ENCODE data around the gene POM121L2. TPM values are rescaled to one million over a fixed set of nuclear protein-coding genes. Genes with fewer than 3 reads are reported as not detected.
A peak's percentile ranks its signal among the peaks of the same experiment; 100 is the strongest.

Gene POM121L2
- total RNA-seq: not detected

- Histone ChIP-seq H3K4me1 (ENCODE audit: insufficient read depth, low read length) (peaks cover 13% of the 10 kb centered on the region), H3K9me3 (ENCODE audit: low read depth, low read length) (no peaks in the 10 kb centered on the region), H3K4me3 (ENCODE audit: low read length) (peak within 1 kb of the TSS; percentile 37), H3K27me3 (ENCODE audit: insufficient read depth, low read length) (peaks cover 92% of the 10 kb centered on the region)
Measured at GRCh38 chr6:27312146-27312949, at the start of gene POM121L2. POM121L2 (minus strand) TSS chr6:27312273; CDS start chr6:27312170, 103 bp downstream.

- Histone ChIP-seq H3K27me3 (ENCODE audit: insufficient read depth, low read length) (no peaks in the 10 kb centered on the region), H3K4me1 (ENCODE audit: insufficient read depth, low read length) (no peaks in the 10 kb centered on the region), H3K4me3 (ENCODE audit: low read length) (no peak overlapping the region), H3K9me3 (ENCODE audit: low read depth, low read length) (peaks cover 55% of the 10 kb centered on the region)
Measured at GRCh38 chr6:27359231-27359630, 47.2 kb upstream of the POM121L2 start.

- H3K27me3 ChIP-seq (ENCODE audit: insufficient read depth, low read length): no peaks in the 10 kb centered on the region
- H3K9me3 ChIP-seq (ENCODE audit: low read depth, low read length): peaks cover 59% of the 10 kb centered on the region
- H3K4me1 ChIP-seq (ENCODE audit: insufficient read depth, low read length): no peaks in the 10 kb centered on the region
- H3K4me3 ChIP-seq (ENCODE audit: low read length): no peak overlapping the region
Measured at GRCh38 chr6:27358786-27359185, 46.7 kb upstream of the POM121L2 start.

- H3K9me3 ChIP-seq (ENCODE audit: low read depth, low read length): peaks cover 42% of the 10 kb centered on the region
- no peaks in the 10 kb centered on the region for H3K4me1 ChIP-seq (ENCODE audit: insufficient read depth, low read length)
Measured at GRCh38 chr6:27352850-27353249, 40.8 kb upstream of the POM121L2 start.

GRCh38 chr6:27334141-27334540 lies 22.1 kb upstream of the POM121L2 start:
- Histone ChIP-seq H3K4me3 (ENCODE audit: low read length) (no peak overlapping the region), H3K9me3 (ENCODE audit: low read depth, low read length) (no peaks in the 10 kb centered on the region), H3K4me1 (ENCODE audit: insufficient read depth, low read length) (no peaks in the 10 kb centered on the region), H3K27me3 (ENCODE audit: insufficient read depth, low read length) (peaks cover 51% of the 10 kb centered on the region)

More at GRCh38 chr6:27352850-27353249, 40.8 kb upstream of the POM121L2 start:
- peaks cover 7% of the 10 kb centered on the region for H3K27me3 ChIP-seq (ENCODE audit: insufficient read depth, low read length)
- no peak overlapping the region for H3K4me3 ChIP-seq (ENCODE audit: low read length)

- H3K4me3 ChIP-seq (ENCODE audit: low read length): no peak overlapping the region
- no peaks in the 10 kb centered on the region for H3K9me3 ChIP-seq (ENCODE audit: low read depth, low read length)
- peaks cover 54% of the 10 kb centered on the region for H3K27me3 ChIP-seq (ENCODE audit: insufficient read depth, low read length)
- H3K4me1 ChIP-seq (ENCODE audit: insufficient read depth, low read length): no peaks in the 10 kb centered on the region
Measured at GRCh38 chr6:27333642-27334040, 21.6 kb upstream of the POM121L2 start.

GRCh38 chr6:27332692-27333641 lies 20.9 kb upstream of the POM121L2 start:
- H3K27me3 ChIP-seq (ENCODE audit: insufficient read depth, low read length): peaks cover 57% of the 10 kb centered on the region
- no peaks in the 10 kb centered on the region for H3K9me3 ChIP-seq (ENCODE audit: low read depth, low read length)
- H3K4me3 ChIP-seq (ENCODE audit: low read length): peak overlapping the region; percentile 11
- no peaks in the 10 kb centered on the region for H3K4me1 ChIP-seq (ENCODE audit: insufficient read depth, low read length)

- Histone ChIP-seq H3K4me1 (ENCODE audit: insufficient read depth, low read length) (no peaks in the 10 kb centered on the region), H3K9me3 (ENCODE audit: low read depth, low read length) (no peaks in the 10 kb centered on the region), H3K27me3 (ENCODE audit: insufficient read depth, low read length) (peaks cover 55% of the 10 kb centered on the region), H3K4me3 (ENCODE audit: low read length) (no peak overlapping the region)
Measured at GRCh38 chr6:27327023-27327738, 15.1 kb upstream of the POM121L2 start.

- Histone ChIP-seq H3K9me3 (ENCODE audit: low read depth, low read length) (no peaks in the 10 kb centered on the region), H3K27me3 (ENCODE audit: insufficient read depth, low read length) (peaks cover 38% of the 10 kb centered on the region), H3K4me1 (ENCODE audit: insufficient read depth, low read length) (no peaks in the 10 kb centered on the region), H3K4me3 (ENCODE audit: low read length) (no peak overlapping the region)
Measured at GRCh38 chr6:27321901-27322300, 9.8 kb upstream of the POM121L2 start.

- Histone ChIP-seq H3K4me1 (ENCODE audit: insufficient read depth, low read length) (no peaks in the 10 kb centered on the region), H3K27me3 (ENCODE audit: insufficient read depth, low read length) (peaks cover 42% of the 10 kb centered on the region), H3K9me3 (ENCODE audit: low read depth, low read length) (no peaks in the 10 kb centered on the region), H3K4me3 (ENCODE audit: low read length) (no peak overlapping the region)
Measured at GRCh38 chr6:27321370-27321769, 9.3 kb upstream of the POM121L2 start.

- H3K27me3 ChIP-seq (ENCODE audit: insufficient read depth, low read length): peaks cover 48% of the 10 kb centered on the region
- H3K4me3 ChIP-seq (ENCODE audit: low read length): no peak overlapping the region
- no peaks in the 10 kb centered on the region for H3K9me3 ChIP-seq (ENCODE audit: low read depth, low read length)
- no peaks in the 10 kb centered on the region for H3K4me1 ChIP-seq (ENCODE audit: insufficient read depth, low read length)
Measured at GRCh38 chr6:27318973-27319372, 6.9 kb upstream of the POM121L2 start.

- H3K4me1 ChIP-seq (ENCODE audit: insufficient read depth, low read length): peaks cover 13% of the 10 kb centered on the region
- no peaks in the 10 kb centered on the region for H3K9me3 ChIP-seq (ENCODE audit: low read depth, low read length)
- H3K27me3 ChIP-seq (ENCODE audit: insufficient read depth, low read length): peaks cover 85% of the 10 kb centered on the region
- H3K4me3 ChIP-seq (ENCODE audit: low read length): no peak overlapping the region
Measured at GRCh38 chr6:27314046-27314445, 2.0 kb upstream of the POM121L2 start.

GRCh38 chr6:27312950-27313271 lies 838 bp upstream of the POM121L2 start:
- H3K4me1 ChIP-seq (ENCODE audit: insufficient read depth, low read length): peaks cover 13% of the 10 kb centered on the region
- H3K27me3 ChIP-seq (ENCODE audit: insufficient read depth, low read length): peaks cover 92% of the 10 kb centered on the region
- no peaks in the 10 kb centered on the region for H3K9me3 ChIP-seq (ENCODE audit: low read depth, low read length)
- H3K4me3 ChIP-seq (ENCODE audit: low read length): peak overlapping the region; percentile 37

- Histone ChIP-seq H3K27me3 (ENCODE audit: insufficient read depth, low read length) (peaks cover 92% of the 10 kb centered on the region), H3K4me3 (ENCODE audit: low read length) (no peak overlapping the region), H3K4me1 (ENCODE audit: insufficient read depth, low read length) (peaks cover 13% of the 10 kb centered on the region), H3K9me3 (ENCODE audit: low read depth, low read length) (no peaks in the 10 kb centered on the region)
Measured at GRCh38 chr6:27311806-27312145, 297 bp downstream of the POM121L2 start.

Measured in mononuclear cell (primary cell).